RWPE2 (cell line): ENCODE results near the gene RPRD1A.

ENCODE experiments used
- ATAC-seq: fragments of 200-7000 bp; cut with Tn5 transposase; 3 replicates; pipeline ENCODE4 v1.9.1; 2021; ENCODE audit warnings: low read depth
- DNase-seq: peaks from one replicate; pipeline ENCODE4 v3.0.0-alpha.2; 2020; ENCODE audit warnings: low spot score
- H3K27ac ChIP-seq: fragments of 450-650 bp; 2 replicates; pipeline ENCODE4 v1.5.1; 2017; ENCODE audit warnings: mild to moderate bottlenecking; ENCODE audit not compliant: poor library complexity, severe bottlenecking
- H3K27me3 ChIP-seq: fragments of 250-450 bp; sonication (Bioruptor Pico); 2 replicates; pipeline ENCODE4 v1.5.1; 2021; ENCODE audit warnings: mild to moderate bottlenecking, moderate library complexity; ENCODE audit not compliant: insufficient read depth, poor library complexity, severe bottlenecking
- H3K36me3 ChIP-seq: fragments of 250-450 bp; sonication (Bioruptor Pico); 2 replicates; pipeline ENCODE4 v1.5.1; 2020; ENCODE audit warnings: low read depth, mild to moderate bottlenecking, moderate library complexity
- H3K4me1 ChIP-seq: fragments of 250-450 bp; sonication (Bioruptor Pico); 2 replicates; pipeline ENCODE4 v1.5.1; 2021; ENCODE audit warnings: mild to moderate bottlenecking, moderate library complexity; ENCODE audit not compliant: insufficient read depth, poor library complexity, severe bottlenecking
- H3K4me3 ChIP-seq: fragments of 250-450 bp; sonication (Bioruptor Pico); 2 replicates; pipeline ENCODE4 v1.5.1; 2021; ENCODE audit warnings: mild to moderate bottlenecking, moderate library complexity; ENCODE audit not compliant: severe bottlenecking
- H3K9me3 ChIP-seq: fragments of 250-450 bp; sonication (Bioruptor Pico); 2 replicates; pipeline ENCODE4 v1.5.1; 2021; ENCODE audit warnings: mild to moderate bottlenecking, moderate library complexity; ENCODE audit not compliant: severe bottlenecking
- TF ChIP-seq, protein P1 (sequence below): fragments of 450-650 bp; IDR thresholded peaks from one replicate; pipeline ENCODE4 v1.5.1; 2017; ENCODE audit warnings: mild to moderate bottlenecking, moderate library complexity; ENCODE audit not compliant: poor library complexity, severe bottlenecking

The RPRD1A gene

GRCh38 chr18:36051760-36052159 lies 15.6 kb downstream of the RPRD1A start:
- H3K4me1 ChIP-seq, result no peaks in the 10 kb centered on the region
- H3K9me3 ChIP-seq, result peaks cover 2% of the 10 kb centered on the region
- H3K27me3 ChIP-seq, result no peaks in the 10 kb centered on the region
- DNase-seq (no peak), ATAC-seq (no peak)
- H3K4me3 ChIP-seq, result no peak overlapping the region
- H3K36me3 ChIP-seq, result peaks cover 5% of the 10 kb centered on the region
- H3K27ac ChIP-seq, result no peak overlapping the region
- TF ChIP-seq, protein P1, sequence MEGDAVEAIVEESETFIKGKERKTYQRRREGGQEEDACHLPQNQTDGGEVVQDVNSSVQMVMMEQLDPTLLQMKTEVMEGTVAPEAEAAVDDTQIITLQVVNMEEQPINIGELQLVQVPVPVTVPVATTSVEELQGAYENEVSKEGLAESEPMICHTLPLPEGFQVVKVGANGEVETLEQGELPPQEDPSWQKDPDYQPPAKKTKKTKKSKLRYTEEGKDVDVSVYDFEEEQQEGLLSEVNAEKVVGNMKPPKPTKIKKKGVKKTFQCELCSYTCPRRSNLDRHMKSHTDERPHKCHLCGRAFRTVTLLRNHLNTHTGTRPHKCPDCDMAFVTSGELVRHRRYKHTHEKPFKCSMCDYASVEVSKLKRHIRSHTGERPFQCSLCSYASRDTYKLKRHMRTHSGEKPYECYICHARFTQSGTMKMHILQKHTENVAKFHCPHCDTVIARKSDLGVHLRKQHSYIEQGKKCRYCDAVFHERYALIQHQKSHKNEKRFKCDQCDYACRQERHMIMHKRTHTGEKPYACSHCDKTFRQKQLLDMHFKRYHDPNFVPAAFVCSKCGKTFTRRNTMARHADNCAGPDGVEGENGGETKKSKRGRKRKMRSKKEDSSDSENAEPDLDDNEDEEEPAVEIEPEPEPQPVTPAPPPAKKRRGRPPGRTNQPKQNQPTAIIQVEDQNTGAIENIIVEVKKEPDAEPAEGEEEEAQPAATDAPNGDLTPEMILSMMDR, result no peak

DNA sequence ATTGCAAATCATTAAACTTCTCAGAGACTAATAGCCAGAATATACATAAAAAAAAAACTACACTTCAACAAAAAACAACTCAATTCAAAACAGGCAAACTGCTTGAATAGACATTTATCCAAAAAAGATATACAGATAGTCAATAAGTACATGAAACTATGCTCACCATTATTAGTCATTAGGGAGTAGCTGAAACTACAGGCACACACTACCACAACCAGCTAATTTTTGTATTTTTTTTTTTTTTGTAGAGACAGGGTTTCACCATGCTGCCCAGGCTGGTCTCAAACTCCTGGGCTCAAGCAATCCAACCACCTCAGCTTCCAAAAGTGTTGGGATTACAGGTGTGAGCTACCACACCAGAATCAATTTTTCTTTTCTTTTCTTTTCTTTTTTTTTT lies 16.9 kb downstream of the RPRD1A start:
- TF ChIP-seq, protein P1, result no peak
- Histone ChIP-seq H3K27me3 (no peaks in the 10 kb centered on the region), H3K9me3 (peaks cover 2% of the 10 kb centered on the region), H3K27ac (no peak overlapping the region), H3K4me3 (no peak overlapping the region), H3K36me3 (peaks cover 5% of the 10 kb centered on the region; the same call in 1 of the 2 replicates), H3K4me1 (no peaks in the 10 kb centered on the region)
- no peak for DNase-seq
- ATAC-seq, result no peak

DNA sequence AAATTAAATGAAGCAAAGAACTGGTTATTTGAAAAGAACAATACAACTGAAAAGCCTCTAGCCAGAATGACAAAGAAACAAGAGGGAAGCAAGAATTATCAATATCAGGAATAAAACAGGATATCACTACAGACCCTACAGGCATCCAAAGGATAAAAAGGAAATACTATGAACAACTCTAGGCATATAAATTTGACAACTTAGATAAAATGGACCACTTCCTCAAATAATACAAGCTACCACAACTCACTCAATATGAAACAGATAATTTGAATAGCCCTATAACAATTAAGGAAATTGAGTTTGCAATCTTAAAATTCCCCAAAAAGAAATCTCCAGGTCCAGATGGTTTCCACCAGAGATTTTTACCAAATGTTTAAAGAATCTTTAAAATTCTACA lies 19.8 kb downstream of the RPRD1A start:
- peaks cover 2% of the 10 kb centered on the region for H3K9me3 ChIP-seq
- TF ChIP-seq, protein P1, result no peak
- DNase-seq (no peak), ATAC-seq (no peak)
- H3K4me1 ChIP-seq, result no peaks in the 10 kb centered on the region
- H3K27ac ChIP-seq, result no peak overlapping the region
- no peaks in the 10 kb centered on the region for H3K27me3 ChIP-seq
- no peak overlapping the region for H3K4me3 ChIP-seq
- H3K36me3 ChIP-seq, result peaks cover 2% of the 10 kb centered on the region; the same call in 1 of the 2 replicates

DNA sequence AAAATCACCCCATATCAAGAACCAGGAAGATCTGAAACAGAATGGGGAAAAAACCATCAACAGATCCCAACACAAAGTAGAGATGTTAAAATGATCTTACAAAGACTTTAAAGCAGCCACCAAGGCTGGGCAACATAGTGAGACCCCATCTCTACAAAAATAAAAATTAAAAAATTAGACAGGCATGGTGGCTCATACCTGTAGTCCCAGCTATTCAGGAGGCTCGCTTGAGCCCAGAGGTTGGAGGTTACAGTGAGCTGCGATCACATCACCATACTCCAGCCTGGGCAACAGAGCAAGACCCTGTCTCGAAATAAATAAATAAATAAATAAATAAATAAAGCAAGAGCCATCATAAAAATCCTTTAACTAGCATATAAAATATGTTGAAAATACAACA lies 20.5 kb downstream of the RPRD1A start:
- no peaks in the 10 kb centered on the region for H3K4me1 ChIP-seq
- H3K9me3 ChIP-seq, result peaks cover 2% of the 10 kb centered on the region
- H3K4me3 ChIP-seq, result no peak overlapping the region
- TF ChIP-seq, protein P1, result no peak
- no peak overlapping the region for H3K27ac ChIP-seq
- no peaks in the 10 kb centered on the region for H3K36me3 ChIP-seq
- H3K27me3 ChIP-seq, result no peaks in the 10 kb centered on the region
- ATAC-seq (no peak), DNase-seq (no peak)

DNA sequence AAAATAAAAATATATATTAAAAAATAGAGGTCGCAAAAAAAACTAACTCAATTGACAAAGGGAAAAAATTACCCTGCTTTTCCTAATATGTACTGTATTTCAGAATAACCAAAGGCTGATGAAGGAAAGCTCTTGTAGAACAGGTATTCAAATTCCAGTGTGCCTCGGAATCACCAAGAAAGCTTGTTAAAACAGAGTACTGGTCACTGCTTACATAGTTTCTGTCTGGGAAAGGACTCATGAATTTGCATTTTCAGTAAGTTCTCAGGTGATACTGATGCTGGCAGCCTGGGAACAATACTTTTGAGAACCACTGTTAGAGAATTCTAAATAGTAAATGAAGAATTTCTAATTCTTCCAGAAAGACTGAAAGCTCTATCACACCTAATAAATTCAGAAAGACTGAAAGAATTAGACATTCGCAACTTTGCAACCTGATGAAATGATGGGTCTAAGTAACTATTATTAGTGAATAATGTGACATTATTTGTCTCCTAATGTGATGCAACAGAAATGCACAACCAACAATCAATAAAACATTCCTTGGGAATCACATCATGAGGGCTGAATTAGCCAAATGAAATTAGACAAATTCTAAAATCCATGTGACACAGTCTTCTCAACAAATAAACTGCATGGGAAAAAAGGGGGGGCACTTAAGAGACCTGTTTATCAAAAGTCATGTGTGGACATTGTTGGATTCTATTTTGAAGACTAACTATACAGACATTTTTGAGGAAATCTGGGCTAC lies 21.9 kb downstream of the RPRD1A start:
- no peak for ATAC-seq
- Histone ChIP-seq H3K27ac (no peak overlapping the region), H3K4me3 (no peak overlapping the region), H3K36me3 (no peaks in the 10 kb centered on the region), H3K4me1 (no peaks in the 10 kb centered on the region), H3K9me3 (peaks cover 2% of the 10 kb centered on the region), H3K27me3 (no peaks in the 10 kb centered on the region)
- TF ChIP-seq, protein P1, result no peak
- no peak for DNase-seq
